ENCODE results near the gene ARL8A. TPM values are rescaled to one million over a fixed set of nuclear protein-coding genes. Genes with fewer than 3 reads are reported as not detected.
A peak's percentile ranks its signal among the peaks of the same experiment; 100 is the strongest.
"Not testable (repeated sequence)": the region's sequence is repeated elsewhere in the genome, so short reads cannot be mapped to it uniquely, and the experiment has no call there.

ARL8A gene
- total and polyA plus RNA-seq, 8 donors = 7.8 to 34.5 (median 20.9) TPM

- peaks cover 23 to 41% (median 33%) of the 10 kb centered on the region in 4 donors for H3K4me1 ChIP-seq
Measured at GRCh38 chr1:202113690-202114300, 30.7 kb downstream of the ARL8A start.

GRCh38 chr1:202112859-202113689 is 31.5 kb downstream of the ARL8A start:
- WGBS, 5 donors = 7 to 23% (median 9%) methylated on average over 5 of the region's 5 CpGs
- Histone ChIP-seq H3K4me1 (peaks cover 24 to 41% (median 32%) of the 10 kb centered on the region in 4 donors), H3K36me3 (no peaks in the 10 kb centered on the region), H3K4me3 (no peak overlapping the region), H3K9me3 (no peaks in the 10 kb centered on the region), H3K27ac (peak overlapping the region; percentile 46 to 81 (median 68)), H3K27me3 (no peaks in the 10 kb centered on the region)
- DNase-seq = peak; percentile 66 to 70
- TF ChIP-seq POLR2AphosphoS5 (IDR thresholded peaks at IDR 0.05) (peak in 1 of 3 donors; percentile 42), EP300 (IDR thresholded peaks at IDR 0.05) (no peak)
- intact Hi-C loops (cut with DNase I; ENCODE audit: low total_unique reads) = no loop called here

More at GRCh38 chr1:202113690-202114300, 30.7 kb downstream of the ARL8A start:
- H3K9me3 ChIP-seq = no peaks in the 10 kb centered on the region
- H3K4me3 ChIP-seq = no peak overlapping the region
- peak overlapping the region; percentile 46 to 81 (median 68) for H3K27ac ChIP-seq
- H3K27me3 ChIP-seq = no peaks in the 10 kb centered on the region
- H3K36me3 ChIP-seq = no peaks in the 10 kb centered on the region
- intact Hi-C loops (cut with DNase I; ENCODE audit: low total_unique reads) = no loop called here
- 19 to 58% (median 25%) methylated on average over 2 of the region's 2 CpGs for WGBS, 5 donors
- peak in 1 of 3 donors; percentile 19 for TF ChIP-seq POLR2AphosphoS5 (IDR thresholded peaks at IDR 0.05)
- TF ChIP-seq POLR2A (IDR thresholded peaks at IDR 0.05) = no peak
- peak in 1 of 2 donors; percentile 64 for DNase-seq

- intact Hi-C loops (cut with DNase I; ENCODE audit: low total_unique reads); H3K27ac ChIP-seq; DNase-seq; H3K9me3 ChIP-seq; H3K4me3 ChIP-seq; H3K27me3 ChIP-seq; H3K36me3 ChIP-seq: not testable (repeated sequence)
- peaks cover 31 to 46% (median 41%) of the 10 kb centered on the region in 4 donors for H3K4me1 ChIP-seq
- WGBS, 5 donors = 76 to 89% (median 86%) methylated on average over 7 of the region's 7 CpGs
Measured at GRCh38 chr1:202111589-202111988, 32.9 kb downstream of the ARL8A start.

- Histone ChIP-seq H3K36me3 (no peaks in the 10 kb centered on the region), H3K27ac (no peak overlapping the region), H3K4me1 (peaks cover 32 to 49% (median 44%) of the 10 kb centered on the region in 4 donors), H3K9me3 (no peaks in the 10 kb centered on the region), H3K27me3 (no peaks in the 10 kb centered on the region), H3K4me3 (no peak overlapping the region)
- no peak for TF ChIP-seq POLR2A (IDR thresholded peaks at IDR 0.05)
- no peak for TF ChIP-seq CTCF (IDR thresholded peaks at IDR 0.05)
- no peak for TF ChIP-seq EP300 (IDR thresholded peaks at IDR 0.05)
- TF ChIP-seq POLR2AphosphoS5 (IDR thresholded peaks at IDR 0.05) = no peak
- intact Hi-C loops (cut with DNase I; ENCODE audit: low total_unique reads) = no loop called here
- WGBS, 5 donors = 77 to 98% (median 87%) methylated on average over 3 of the region's 3 CpGs
- DNase-seq = no peak
Measured at GRCh38 chr1:202110977-202111376, 33.6 kb downstream of the ARL8A start.

- intact Hi-C loops (cut with DNase I; ENCODE audit: low total_unique reads) = no loop called here
- 27 to 61% (median 39%) methylated on average over 12 to 13 of the region's 13 CpGs for WGBS, 5 donors
- H3K4me3 ChIP-seq = no peak overlapping the region
- H3K4me1 ChIP-seq = peaks cover 23 to 37% (median 31%) of the 10 kb centered on the region in 4 donors
- TF ChIP-seq POLR2AphosphoS5 (IDR thresholded peaks at IDR 0.05) (peak in 2 of 3 donors; percentile 70 to 88), EP300 (IDR thresholded peaks at IDR 0.05) (no peak), CTCF (IDR thresholded peaks at IDR 0.05) (peak in 1 of 7 experiments; percentile 4), POLR2A (IDR thresholded peaks at IDR 0.05) (no peak)
- no peaks in the 10 kb centered on the region for H3K27me3 ChIP-seq
- H3K9me3 ChIP-seq = no peaks in the 10 kb centered on the region
- H3K36me3 ChIP-seq = no peaks in the 10 kb centered on the region
- peak; percentile 84 to 87 for DNase-seq
- peak overlapping the region; percentile 91 to 95 (median 93) for H3K27ac ChIP-seq
Measured at GRCh38 chr1:202107801-202108731, 36.5 kb downstream of the ARL8A start.
